Immature natural killer cell (primary cell): ENCODE results near the gene DGUOK. TPM values are rescaled to one million over a fixed set of nuclear protein-coding genes. Genes with fewer than 3 reads are reported as not detected.

ENCODE experiments used
- DNase-seq, 3 donors: peaks; one replicate each; pipeline ENCODE4 v3.0.0; 2022; ENCODE audit warnings: mixed read lengths in 1 of 3
- H3K27ac Mint-ChIP-seq, 6 donors: one replicate each; pipeline ENCODE4 v1.8.0; 2020; ENCODE audit warnings: mixed read lengths in 6 of 6, mild to moderate bottlenecking in 5 of 6, inconsistent platforms in 4 of 6, moderate library complexity in 3 of 6
- H3K27me3 Mint-ChIP-seq, 3 donors: one replicate each; pipeline ENCODE4 v1.8.0; 2020 to 2021; ENCODE audit warnings: low read depth in 3 of 3, mild to moderate bottlenecking in 3 of 3, mixed read lengths in 3 of 3, moderate library complexity in 3 of 3, inconsistent platforms in 1 of 3
- H3K36me3 Mint-ChIP-seq, 3 donors: one replicate each; pipeline ENCODE4 v1.8.0; 2020; ENCODE audit warnings: mixed read lengths in 3 of 3, inconsistent platforms in 2 of 3, mild to moderate bottlenecking in 2 of 3
- H3K4me1 Mint-ChIP-seq, 2 donors: one replicate each; pipeline ENCODE4 v1.8.0; 2020; ENCODE audit warnings: inconsistent platforms in 2 of 2, mild to moderate bottlenecking in 2 of 2, mixed read lengths in 2 of 2, moderate library complexity in 1 of 2
- H3K4me3 Mint-ChIP-seq, 5 donors: one replicate each; pipeline ENCODE4 v1.8.0; 2020; ENCODE audit warnings: mild to moderate bottlenecking in 5 of 5, mixed read lengths in 5 of 5, inconsistent platforms in 3 of 5, moderate library complexity in 3 of 5
- H3K9me3 Mint-ChIP-seq, 6 donors: one replicate each; pipeline ENCODE4 v1.8.0; 2020; ENCODE audit warnings: mild to moderate bottlenecking in 6 of 6, mixed read lengths in 6 of 6, inconsistent platforms in 4 of 6, moderate library complexity in 3 of 6
- polyA plus RNA-seq, 3 donors: library from polyadenylated mRNA; unstranded; fragments of 300-500 nt; fragmentation: Illumina TruSeq; gene quantifications; one replicate each; pipeline ENCODE4 v1.2.3, GENCODE V29; 2021

Gene DGUOK
- polyA plus RNA-seq, 3 donors from 2014 or later = 207 to 245 (median 223) TPM

GRCh38 chr2:73985308-73986084 is 58.8 kb downstream of the DGUOK start:
- peak; percentile 54 to 58 (median 57) for DNase-seq
- H3K36me3 Mint-ChIP-seq = peaks cover 4 to 11% (median 5%) of the 10 kb centered on the region in 3 donors
- peak overlapping the region; percentile 40 to 91 (median 86) for H3K27ac Mint-ChIP-seq
- peaks cover 64 to 71% of the 10 kb centered on the region in 2 donors for H3K4me1 Mint-ChIP-seq
- no peaks in the 10 kb centered on the region for H3K9me3 Mint-ChIP-seq
- H3K27me3 Mint-ChIP-seq = peaks cover 11 to 19% (median 16%) of the 10 kb centered on the region in 3 donors
- peak overlapping the region; percentile 76 to 87 (median 81) for H3K4me3 Mint-ChIP-seq

- Mint-ChIP-seq H3K36me3 (peaks cover 5 to 13% (median 9%) of the 10 kb centered on the region in 3 donors), H3K4me3 (peak overlapping the region; percentile 76 to 87 (median 81)), H3K27me3 (peaks cover 7 to 15% (median 13%) of the 10 kb centered on the region in 3 donors), H3K4me1 (peaks cover 60 to 68% of the 10 kb centered on the region in 2 donors), H3K9me3 (no peaks in the 10 kb centered on the region), H3K27ac (peak overlapping the region; percentile 40 to 91 (median 86))
- peak in 1 of 3 donors; percentile 18 for DNase-seq
These were observed 59.5 kb downstream of the DGUOK start for GRCh38 chr2:73986085-73986681.

GRCh38 chr2:73987109-73987947 is 60.6 kb downstream of the DGUOK start:
- H3K27me3 Mint-ChIP-seq = peaks cover 4 to 14% (median 13%) of the 10 kb centered on the region in 3 donors
- H3K27ac Mint-ChIP-seq = peak overlapping the region; percentile 35 to 91 (median 72)
- DNase-seq = peak; percentile 34 to 49 (median 41)
- H3K9me3 Mint-ChIP-seq = no peaks in the 10 kb centered on the region
- H3K36me3 Mint-ChIP-seq = peaks cover 5 to 17% (median 9%) of the 10 kb centered on the region in 3 donors
- H3K4me3 Mint-ChIP-seq = peak overlapping the region; percentile 71 to 86 (median 79)
- peaks cover 57 to 69% of the 10 kb centered on the region in 2 donors for H3K4me1 Mint-ChIP-seq

GRCh38 chr2:73987948-73988700 is 61.4 kb downstream of the DGUOK start:
- Mint-ChIP-seq H3K4me1 (peaks cover 60 to 77% of the 10 kb centered on the region in 2 donors), H3K4me3 (peak overlapping the region; percentile 71 to 86 (median 79)), H3K36me3 (peaks cover 5 to 17% (median 9%) of the 10 kb centered on the region in 3 donors), H3K9me3 (no peaks in the 10 kb centered on the region), H3K27ac (peak overlapping the region in 3 of 6 donors; percentile 35 to 76 (median 50)), H3K27me3 (peaks cover 4 to 14% (median 13%) of the 10 kb centered on the region in 3 donors)
- no peak for DNase-seq

- Mint-ChIP-seq H3K27me3 (peaks cover 4 to 9% (median 6%) of the 10 kb centered on the region in 3 donors), H3K36me3 (peaks cover 5 to 23% (median 9%) of the 10 kb centered on the region in 3 donors), H3K4me3 (peak overlapping the region in 1 of 5 donors; percentile 4), H3K27ac (peak overlapping the region in 1 of 6 donors; percentile 36), H3K9me3 (no peaks in the 10 kb centered on the region), H3K4me1 (peaks cover 66 to 82% of the 10 kb centered on the region in 2 donors)
- DNase-seq = no peak
These were observed 63.3 kb downstream of the DGUOK start for GRCh38 chr2:73989972-73990371.

- peak overlapping the region in 1 of 6 donors; percentile 14 for H3K27ac Mint-ChIP-seq
- no peak for DNase-seq
- peaks cover 4 to 9% (median 6%) of the 10 kb centered on the region in 3 donors for H3K27me3 Mint-ChIP-seq
- peaks cover 67 to 82% of the 10 kb centered on the region in 2 donors for H3K4me1 Mint-ChIP-seq
- no peaks in the 10 kb centered on the region for H3K9me3 Mint-ChIP-seq
- H3K36me3 Mint-ChIP-seq = peaks cover 5 to 23% (median 9%) of the 10 kb centered on the region in 3 donors
- H3K4me3 Mint-ChIP-seq = no peak overlapping the region
These were observed 63.9 kb downstream of the DGUOK start for GRCh38 chr2:73990531-73990930.

GRCh38 chr2:73992036-73992435 is 65.4 kb downstream of the DGUOK start:
- peaks cover 0 to 2% (median under 1%) of the 10 kb centered on the region in 3 donors for H3K27me3 Mint-ChIP-seq
- H3K4me1 Mint-ChIP-seq = peaks cover 55 to 73% of the 10 kb centered on the region in 2 donors
- H3K9me3 Mint-ChIP-seq = no peaks in the 10 kb centered on the region
- no peak for DNase-seq
- H3K4me3 Mint-ChIP-seq = no peak overlapping the region
- H3K27ac Mint-ChIP-seq = peak overlapping the region in 2 of 6 donors; percentile 77 to 86
- H3K36me3 Mint-ChIP-seq = peaks cover 5 to 23% (median 9%) of the 10 kb centered on the region in 3 donors

- H3K27ac Mint-ChIP-seq = peak overlapping the region in 5 of 6 donors; percentile 1 to 65 (median 29)
- no peaks in the 10 kb centered on the region for H3K9me3 Mint-ChIP-seq
- H3K27me3 Mint-ChIP-seq = peaks cover 0 to 2% (median 2%) of the 10 kb centered on the region in 3 donors
- H3K4me1 Mint-ChIP-seq = peaks cover 53 to 73% of the 10 kb centered on the region in 2 donors
- H3K36me3 Mint-ChIP-seq = peaks cover 5 to 23% (median 9%) of the 10 kb centered on the region in 3 donors
- no peak for DNase-seq
- H3K4me3 Mint-ChIP-seq = no peak overlapping the region
These were observed 66.7 kb downstream of the DGUOK start for GRCh38 chr2:73993376-73993775.

GRCh38 chr2:73993778-73994177 is 67.1 kb downstream of the DGUOK start:
- Mint-ChIP-seq H3K27me3 (peaks cover 0 to 2% (median 2%) of the 10 kb centered on the region in 3 donors), H3K4me3 (no peak overlapping the region), H3K36me3 (peaks cover 5 to 23% (median 9%) of the 10 kb centered on the region in 3 donors), H3K27ac (peak overlapping the region; percentile 1 to 65 (median 46)), H3K4me1 (peaks cover 54 to 73% of the 10 kb centered on the region in 2 donors), H3K9me3 (no peaks in the 10 kb centered on the region)
- no peak for DNase-seq

GRCh38 chr2:73994178-73994831 is 67.6 kb downstream of the DGUOK start:
- Mint-ChIP-seq H3K27me3 (peaks cover 0 to 2% (median 2%) of the 10 kb centered on the region in 3 donors), H3K9me3 (no peaks in the 10 kb centered on the region), H3K4me3 (no peak overlapping the region), H3K36me3 (peaks cover 2 to 20% (median 6%) of the 10 kb centered on the region in 3 donors), H3K4me1 (peaks cover 52 to 70% of the 10 kb centered on the region in 2 donors), H3K27ac (peak overlapping the region; percentile 1 to 64 (median 46))
- no peak for DNase-seq

- no peaks in the 10 kb centered on the region for H3K9me3 Mint-ChIP-seq
- H3K4me1 Mint-ChIP-seq = peaks cover 46 to 60% of the 10 kb centered on the region in 2 donors
- H3K4me3 Mint-ChIP-seq = no peak overlapping the region
- H3K36me3 Mint-ChIP-seq = peaks cover 0 to 9% (median 1%) of the 10 kb centered on the region in 3 donors
- H3K27ac Mint-ChIP-seq = no peak overlapping the region
- no peak for DNase-seq
- peaks cover 0 to 2% (median 2%) of the 10 kb centered on the region in 3 donors for H3K27me3 Mint-ChIP-seq
These were observed 69.1 kb downstream of the DGUOK start for GRCh38 chr2:73995810-73996209.

- no peak for DNase-seq
- Mint-ChIP-seq H3K27me3 (peaks cover 0 to 4% (median under 1%) of the 10 kb centered on the region in 3 donors), H3K9me3 (no peaks in the 10 kb centered on the region), H3K36me3 (peaks cover 0 to 6% (median 0%) of the 10 kb centered on the region in 3 donors), H3K4me1 (peaks cover 56 to 59% of the 10 kb centered on the region in 2 donors), H3K4me3 (no peak overlapping the region), H3K27ac (peak overlapping the region in 2 of 6 donors; percentile 10 to 62)
These were observed 71.1 kb downstream of the DGUOK start for GRCh38 chr2:73997813-73998212.
